Measurements from ENCODE around the gene NSG1. TPM values are rescaled to one million over a fixed set of nuclear protein-coding genes. Genes with fewer than 3 reads are reported as not detected.

Gene NSG1
- total RNA-seq, 4 donors from 2014 or later, result 0.44 to 6.5 (median 3.6) TPM

GRCh38 chr4:4392501-4393183 lies 5.7 kb downstream of the NSG1 start:
- no peak overlapping the region for H3K4me3 ChIP-seq
- peaks cover 0 to 17% (median 3%) of the 10 kb centered on the region in 4 donors for H3K4me1 ChIP-seq
- H3K36me3 ChIP-seq, result no peaks in the 10 kb centered on the region
- TF ChIP-seq EP300 (IDR thresholded peaks at IDR 0.05) (no peak), POLR2A (IDR thresholded peaks at IDR 0.05) (no peak)
- TF ChIP-seq, protein P1, sequence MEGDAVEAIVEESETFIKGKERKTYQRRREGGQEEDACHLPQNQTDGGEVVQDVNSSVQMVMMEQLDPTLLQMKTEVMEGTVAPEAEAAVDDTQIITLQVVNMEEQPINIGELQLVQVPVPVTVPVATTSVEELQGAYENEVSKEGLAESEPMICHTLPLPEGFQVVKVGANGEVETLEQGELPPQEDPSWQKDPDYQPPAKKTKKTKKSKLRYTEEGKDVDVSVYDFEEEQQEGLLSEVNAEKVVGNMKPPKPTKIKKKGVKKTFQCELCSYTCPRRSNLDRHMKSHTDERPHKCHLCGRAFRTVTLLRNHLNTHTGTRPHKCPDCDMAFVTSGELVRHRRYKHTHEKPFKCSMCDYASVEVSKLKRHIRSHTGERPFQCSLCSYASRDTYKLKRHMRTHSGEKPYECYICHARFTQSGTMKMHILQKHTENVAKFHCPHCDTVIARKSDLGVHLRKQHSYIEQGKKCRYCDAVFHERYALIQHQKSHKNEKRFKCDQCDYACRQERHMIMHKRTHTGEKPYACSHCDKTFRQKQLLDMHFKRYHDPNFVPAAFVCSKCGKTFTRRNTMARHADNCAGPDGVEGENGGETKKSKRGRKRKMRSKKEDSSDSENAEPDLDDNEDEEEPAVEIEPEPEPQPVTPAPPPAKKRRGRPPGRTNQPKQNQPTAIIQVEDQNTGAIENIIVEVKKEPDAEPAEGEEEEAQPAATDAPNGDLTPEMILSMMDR (IDR thresholded peaks at IDR 0.05), result no peak
- 84 to 89% methylated on average over 13 of the region's 13 CpGs for WGBS, 2 donors
- no peaks in the 10 kb centered on the region for H3K9me3 ChIP-seq
- no peak for DNase-seq (ENCODE audit: low spot score in 2 of 2)
- no peak overlapping the region for H3K27ac ChIP-seq
- peaks cover 0 to 40% of the 10 kb centered on the region in 2 donors for H3K27me3 ChIP-seq

DNA sequence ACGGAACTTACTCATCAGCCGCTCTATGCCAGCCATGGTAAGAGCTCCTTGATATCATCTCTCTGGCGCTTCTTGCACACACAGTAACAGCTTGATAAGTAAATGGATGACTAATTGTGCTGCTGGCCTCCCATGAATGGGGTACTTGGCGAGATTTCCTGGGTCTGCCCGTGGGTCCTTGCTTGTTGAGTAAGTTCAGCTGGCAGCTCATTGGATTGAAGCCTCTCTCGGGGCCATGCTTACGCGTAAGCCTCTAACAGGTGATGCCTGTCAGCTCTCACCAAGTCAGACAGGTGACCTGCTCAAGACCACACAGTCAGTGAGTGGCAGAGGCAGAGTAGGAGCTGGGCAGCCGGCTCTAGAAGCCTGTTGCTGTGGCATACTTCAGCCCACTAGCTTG lies 7.7 kb downstream of the NSG1 start:
- Histone ChIP-seq H3K27me3 (peaks cover 0 to 24% of the 10 kb centered on the region in 2 donors), H3K4me1 (peaks cover 0 to 5% (median 0%) of the 10 kb centered on the region in 4 donors), H3K4me3 (no peak overlapping the region), H3K36me3 (no peaks in the 10 kb centered on the region), H3K9me3 (peaks cover 0 to 6% (median 0%) of the 10 kb centered on the region in 4 donors), H3K27ac (no peak overlapping the region)
- no peak for DNase-seq (ENCODE audit: low spot score in 2 of 2)
- TF ChIP-seq POLR2A (IDR thresholded peaks at IDR 0.05) (no peak), EP300 (IDR thresholded peaks at IDR 0.05) (no peak)
- TF ChIP-seq, protein P1 (IDR thresholded peaks at IDR 0.05), result no peak
- WGBS, 2 donors, result 56 to 67% methylated on average over 9 of the region's 9 CpGs

- DNase-seq (ENCODE audit: low spot score in 2 of 2), result no peak
- peaks cover 0 to 19% of the 10 kb centered on the region in 2 donors for H3K27me3 ChIP-seq
- TF ChIP-seq POLR2A (IDR thresholded peaks at IDR 0.05) (no peak), EP300 (IDR thresholded peaks at IDR 0.05) (no peak)
- TF ChIP-seq, protein P1 (IDR thresholded peaks at IDR 0.05), result no peak
- WGBS, 2 donors, result 51 to 58% methylated on average over 7 to 9 of the region's 9 CpGs
- H3K9me3 ChIP-seq, result peaks cover 0 to 13% (median 0%) of the 10 kb centered on the region in 4 donors
- peaks cover 0 to 5% (median 0%) of the 10 kb centered on the region in 4 donors for H3K4me1 ChIP-seq
- H3K4me3 ChIP-seq, result no peak overlapping the region
- no peaks in the 10 kb centered on the region for H3K36me3 ChIP-seq
- no peak overlapping the region for H3K27ac ChIP-seq
Measured at GRCh38 chr4:4395371-4395770, 8.5 kb downstream of the NSG1 start.

DNA sequence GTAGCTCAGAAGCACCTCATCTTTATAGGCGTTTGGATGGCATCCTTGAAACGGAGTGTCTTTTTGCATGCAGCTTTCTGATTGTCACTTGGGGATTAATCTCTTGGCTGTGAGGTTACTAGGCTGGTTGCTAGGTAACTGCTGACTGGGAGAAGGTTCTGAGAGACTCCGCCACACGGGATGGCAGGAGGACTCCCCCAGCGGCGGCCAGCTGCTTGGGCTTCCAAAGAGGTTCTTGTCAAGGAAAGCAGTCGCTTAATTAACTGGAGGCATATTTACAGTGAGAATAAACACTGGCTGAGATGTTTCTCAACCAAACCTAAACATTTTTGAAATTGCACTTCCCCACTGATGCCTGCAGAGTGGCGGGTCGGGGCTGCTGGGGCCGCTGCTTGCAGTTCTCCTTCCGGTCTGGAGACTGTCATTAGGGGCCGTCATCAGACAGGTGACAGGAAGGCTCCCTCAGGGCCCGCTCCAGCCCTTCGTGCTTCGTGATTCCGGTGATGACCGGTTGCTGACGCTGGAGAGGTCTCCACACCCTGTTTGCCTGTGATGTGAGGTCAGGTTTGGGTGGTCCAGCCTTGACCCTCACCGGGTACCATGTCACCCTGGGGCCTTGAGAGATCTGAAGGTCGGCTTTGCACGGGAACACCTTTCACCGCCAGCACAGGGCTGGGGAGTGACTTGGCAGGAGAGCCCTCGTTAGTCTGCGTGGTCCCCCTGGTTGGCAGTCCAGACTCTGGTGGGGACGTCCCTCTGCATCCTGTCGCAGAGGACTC lies 9.1 kb downstream of the NSG1 start:
- no peak overlapping the region for H3K27ac ChIP-seq
- WGBS, 2 donors, result 24 to 31% methylated on average over 18 to 24 of the region's 26 CpGs

More for the DNA sequence above, 9.1 kb downstream of the NSG1 start:
- DNase-seq (ENCODE audit: low spot score in 2 of 2), result no peak
- Histone ChIP-seq H3K36me3 (no peaks in the 10 kb centered on the region), H3K27me3 (peaks cover 0 to 13% of the 10 kb centered on the region in 2 donors), H3K9me3 (peaks cover 0 to 15% (median 0%) of the 10 kb centered on the region in 4 donors), H3K4me1 (peaks cover 0 to 5% (median 0%) of the 10 kb centered on the region in 4 donors), H3K4me3 (no peak overlapping the region)
- no peak for TF ChIP-seq POLR2A (IDR thresholded peaks at IDR 0.05)
- TF ChIP-seq, protein P1 (IDR thresholded peaks at IDR 0.05), result no peak
- TF ChIP-seq EP300 (IDR thresholded peaks at IDR 0.05), result no peak
